Smooth muscle cell of the brain vasculature (primary cell): ENCODE measurements around the gene ASCC1.
"Not testable (repeated sequence)": the region's sequence is repeated elsewhere in the genome, so short reads cannot be mapped to it uniquely, and the experiment has no call there.

Experiments used
- DNase-seq: peaks from one replicate; pipeline ENCODE4 v3.0.0-alpha.2; 2012; ENCODE audit warnings: low read depth, low spot score

Gene ASCC1

GRCh38 chr10:72126184-72126871 lies 89.7 kb downstream of the ASCC1 start:
- DNase-seq, result peak; percentile 29

- DNase-seq, result no peak
Observed at GRCh38 chr10:72124989-72125388, 91.1 kb downstream of the ASCC1 start.

GRCh38 chr10:72124381-72124780 lies 91.7 kb downstream of the ASCC1 start:
- no peak for DNase-seq

- DNase-seq, result no peak
Observed at GRCh38 chr10:72123616-72124015, 92.5 kb downstream of the ASCC1 start.

- no peak for DNase-seq
Observed at GRCh38 chr10:72122221-72122620, 93.9 kb downstream of the ASCC1 start.

- DNase-seq, result no peak
Observed at GRCh38 chr10:72121389-72121788, 94.7 kb downstream of the ASCC1 start.

GRCh38 chr10:72116372-72116771 lies 99.7 kb downstream of the ASCC1 start:
- DNase-seq, result no peak

- no peak for DNase-seq
Observed at GRCh38 chr10:72114706-72115450, 101.2 kb downstream of the ASCC1 start.

GRCh38 chr10:72110673-72111401 lies 105.2 kb downstream of the ASCC1 start:
- DNase-seq, result no peak

GRCh38 chr10:72109636-72110157 lies 106.4 kb downstream of the ASCC1 start:
- DNase-seq, result no peak

GRCh38 chr10:72108830-72109635 lies 107.0 kb downstream of the ASCC1 start:
- no peak for DNase-seq

- not testable (repeated sequence) for DNase-seq
Observed at GRCh38 chr10:72108004-72108370, 108.1 kb downstream of the ASCC1 start.

GRCh38 chr10:72107325-72108003 lies 108.6 kb downstream of the ASCC1 start:
- no peak for DNase-seq

GRCh38 chr10:72106896-72107295 lies 109.2 kb downstream of the ASCC1 start:
- no peak for DNase-seq

GRCh38 chr10:72106154-72106849 lies 109.8 kb downstream of the ASCC1 start:
- DNase-seq, result no peak

- DNase-seq, result no peak
Observed at GRCh38 chr10:72105710-72106109, 110.4 kb downstream of the ASCC1 start.

- DNase-seq, result no peak
Observed at GRCh38 chr10:72105098-72105475, 111.0 kb downstream of the ASCC1 start.

- DNase-seq, result no peak
Observed at GRCh38 chr10:72104472-72105097, 111.5 kb downstream of the ASCC1 start.

- DNase-seq, result no peak
Observed at GRCh38 chr10:72099600-72099921, 116.5 kb downstream of the ASCC1 start.
